Psoas muscle (tissue), 8 donors: ENCODE measurements around the gene MTOR. TPM values are rescaled to one million over a fixed set of nuclear protein-coding genes. Genes with fewer than 3 reads are reported as not detected.
"Not testable (repeated sequence)": the region's sequence is repeated elsewhere in the genome, so short reads cannot be mapped to it uniquely, and the experiment has no call there.

Experiments
- ATAC-seq, 4 donors: fragments of 200-7000 bp; cut with Tn5 transposase; one replicate each; pipeline ENCODE4 v1.9.1; 2020; ENCODE audit warnings: moderate library complexity in 3 of 4, mild to moderate bottlenecking in 2 of 4
- DNase-seq, 2 donors: peaks; one replicate each; pipeline ENCODE4 v3.0.0-alpha.2; 2020
- H3K27ac ChIP-seq: fragments of 200-600 bp; one replicate; pipeline ENCODE4 v1.8.0; 2022
- H3K27me3 ChIP-seq, 3 donors: fragments of 200-600 bp in 1 of 3; one replicate each; pipeline versions ENCODE4 v1.6.1 to v1.8.0; 2013 to 2022; ENCODE audit warnings: low read length in 2 of 3, mild to moderate bottlenecking in 2 of 3, moderate library complexity in 1 of 3; ENCODE audit not compliant: insufficient read depth in 3 of 3
- H3K36me3 ChIP-seq, 2 donors: fragments of 200-600 bp in 1 of 2; one replicate each; pipeline versions ENCODE4 v1.6.1 to v1.8.0; 2013 to 2022; ENCODE audit warnings: low read depth in 1 of 2, mild to moderate bottlenecking in 1 of 2, moderate library complexity in 1 of 2; ENCODE audit not compliant: insufficient read depth in 1 of 2
- H3K4me1 ChIP-seq: fragments of 200-600 bp; one replicate; pipeline ENCODE4 v1.8.0; 2022
- H3K4me3 ChIP-seq: fragments of 200-600 bp; one replicate; pipeline ENCODE4 v1.8.0; 2022; ENCODE audit warnings: mild to moderate bottlenecking
- H3K9me3 ChIP-seq: fragments of 200-600 bp; one replicate; pipeline ENCODE4 v1.8.0; 2022
- CTCF ChIP-seq: fragments of 200-600 bp; IDR thresholded peaks from one replicate; pipeline ENCODE4 v1.8.0; 2022; ENCODE audit warnings: antibody characterized with exemption
- WGBS, 3 donors: extraction: QIAGEN DNeasy Blood & Tissue Kit; methylation state at CpG; one replicate each; pipeline versions ENCODE4 v1.1.6 to v1.1.7; 2013; 5-methylcytosine and 5-hydroxymethylcytosine counted together
- intact Hi-C, 2 donors: fragments of 100-400 bp; cut with DNase I; formaldehyde crosslinking; loops; one replicate each; pipeline versions ENCODE4 v1.11.0 to v1.14.2; 2022
- polyA plus RNA-seq, 3 donors: library from polyadenylated mRNA; stranded (reverse); fragments of 200-250 nt; gene quantifications; one replicate each; pipeline ENCODE4 v1.2.3, GENCODE V29; 2013
- total RNA-seq, 4 donors: library from RNA; stranded (reverse); fragmentation: NEBNext Ultra II Directional in 2 of 4; extraction: Animal tissue kit (Norgen Biotek cat#: 25700) in 2 of 4; gene quantifications; one replicate each; pipeline versions ENCODE4 v1.2.1 to v1.2.4, GENCODE V29; 2021 to 2023
- donor health status: healthy with polysubstance abuse.
- donor health status: DM: no; HTN: no; CAD: no; lungs with moderate emphysema.
- donor health status: Bipolar disorder and iron deficiency.
- donor health status: healthy.
- donor health status: DM: yes; HTN: yes; CAD: no.
- donor health status: DM: no; HTN: no; CAD: no.
- donor health status: DM: no; HTN: no; CAD: no.
- donor health status: DM: yes; HTN: yes; CAD: no.

Gene MTOR
- total and polyA plus RNA-seq, 7 donors, result 24.0 to 50.8 (median 44.0) TPM

- DNase-seq (no peak), ATAC-seq (peak in 2 of 4 donors; percentile 33 to 44)
- TF ChIP-seq CTCF, result no peak
- peaks cover 0 to 19% of the 10 kb centered on the region in 2 donors for H3K36me3 ChIP-seq
- H3K4me1 ChIP-seq, result peaks cover 19% of the 10 kb centered on the region
- H3K27ac ChIP-seq, result no peak overlapping the region
- no peaks in the 10 kb centered on the region for H3K9me3 ChIP-seq
- intact Hi-C loops, result no loop called here
- 30 to 52% (median 37%) methylated on average over 1 of the region's 1 CpG for WGBS, 3 donors
- no peaks in the 10 kb centered on the region for H3K27me3 ChIP-seq
- no peak overlapping the region for H3K4me3 ChIP-seq
These were observed 77.4 kb downstream of the MTOR start for GRCh38 chr1:11184973-11185372.

DNA sequence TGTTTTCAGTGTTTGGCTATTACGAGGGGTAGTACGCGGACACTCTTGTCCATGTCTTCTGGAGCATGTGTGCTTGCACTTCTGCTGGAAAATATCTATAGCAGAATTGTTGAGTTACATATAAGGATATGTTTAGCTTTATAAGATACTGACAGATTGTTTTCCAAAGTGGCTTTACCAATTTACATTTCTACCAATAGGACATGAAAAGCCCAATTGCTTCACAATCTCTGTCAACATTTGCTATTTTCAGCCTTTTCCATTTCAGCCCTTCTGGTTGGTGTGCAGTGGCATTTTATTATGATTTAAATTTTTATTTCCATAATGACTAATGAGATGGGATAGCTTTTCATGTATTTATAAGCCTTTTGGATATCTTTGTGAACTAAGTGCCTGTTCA, 79.5 kb downstream of the MTOR start:
- 96 to 99% (median 99%) methylated on average over 3 of the region's 3 CpGs for WGBS, 3 donors
- H3K4me3 ChIP-seq, result no peak overlapping the region
- H3K27me3 ChIP-seq, result no peaks in the 10 kb centered on the region
- TF ChIP-seq CTCF, result no peak
- ATAC-seq (no peak), DNase-seq (no peak)
- H3K27ac ChIP-seq, result no peak overlapping the region
- H3K9me3 ChIP-seq, result no peaks in the 10 kb centered on the region
- intact Hi-C loops, result no loop called here
- peaks cover 0 to 14% of the 10 kb centered on the region in 2 donors for H3K36me3 ChIP-seq
- H3K4me1 ChIP-seq, result peaks cover 15% of the 10 kb centered on the region

DNA sequence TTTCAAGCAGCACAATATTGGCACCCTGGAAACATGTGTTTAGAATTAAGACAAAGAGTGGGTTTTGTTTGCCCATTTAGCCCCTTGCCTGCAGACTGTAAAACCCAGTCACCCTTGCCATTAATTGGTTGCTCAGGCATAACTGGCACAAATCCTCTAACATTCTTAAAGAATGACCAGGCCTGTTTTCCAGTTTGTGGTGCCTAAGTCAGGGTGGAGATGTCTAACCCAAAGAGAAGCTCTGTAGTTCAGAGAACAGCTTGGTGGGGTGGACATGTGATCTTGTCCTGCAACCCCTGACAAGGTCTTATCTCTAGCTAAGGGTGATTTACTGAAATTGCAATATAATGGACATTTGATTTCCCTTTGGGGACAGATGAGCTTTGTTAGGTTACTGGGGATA, 82.0 kb downstream of the MTOR start:
- H3K9me3 ChIP-seq, result no peaks in the 10 kb centered on the region
- DNase-seq (no peak), ATAC-seq (no peak)
- no peaks in the 10 kb centered on the region for H3K27me3 ChIP-seq
- peaks cover 33% of the 10 kb centered on the region for H3K4me1 ChIP-seq
- no peak overlapping the region for H3K4me3 ChIP-seq
- TF ChIP-seq CTCF, result no peak
- H3K27ac ChIP-seq, result no peak overlapping the region
- peaks cover 0 to 14% of the 10 kb centered on the region in 2 donors for H3K36me3 ChIP-seq
- intact Hi-C loops, result no loop called here

- Histone ChIP-seq H3K4me1 (peaks cover 37% of the 10 kb centered on the region), H3K36me3 (peaks cover 0 to 14% of the 10 kb centered on the region in 2 donors)
- DNase-seq, H3K27ac ChIP-seq, H3K4me3 ChIP-seq, H3K9me3 ChIP-seq, H3K27me3 ChIP-seq, ATAC-seq: not testable (repeated sequence)
- WGBS, 3 donors, result 71 to 94% (median 91%) methylated on average over 3 of the region's 3 CpGs
- intact Hi-C loops, result loop anchor here in 1 of 2 donors (5.0 kb wide), 1 partner anchor 53 kb away; no protein-coding TSS in a partner anchor
These were observed 82.6 kb downstream of the MTOR start for GRCh38 chr1:11179749-11180148.

- intact Hi-C loops, result loop anchor here in 1 of 2 donors (5.0 kb wide), 1 partner anchor 53 kb away; no protein-coding TSS in a partner anchor
- no peak overlapping the region for H3K27ac ChIP-seq
These were observed 83.2 kb downstream of the MTOR start for GRCh38 chr1:11179125-11179524.

More at GRCh38 chr1:11179125-11179524, 83.2 kb downstream of the MTOR start:
- H3K36me3 ChIP-seq, result peaks cover 0 to 9% of the 10 kb centered on the region in 2 donors
- no peaks in the 10 kb centered on the region for H3K27me3 ChIP-seq
- TF ChIP-seq CTCF, result no peak
- ATAC-seq (no peak), DNase-seq (no peak)
- H3K4me1 ChIP-seq, result peaks cover 37% of the 10 kb centered on the region
- H3K4me3 ChIP-seq, result no peak overlapping the region
- no peaks in the 10 kb centered on the region for H3K9me3 ChIP-seq
